AG20443 (cell line): Measurements from ENCODE around the gene RAD51B.
"Not testable (repeated sequence)": the region's sequence is repeated elsewhere in the genome, so short reads cannot be mapped to it uniquely, and the experiment has no call there.

Experiments
- DNase-seq: peaks from one replicate; pipeline ENCODE4 v3.0.0; 2012; ENCODE audit warnings: low spot score, mixed read lengths

Gene RAD51B

DNA sequence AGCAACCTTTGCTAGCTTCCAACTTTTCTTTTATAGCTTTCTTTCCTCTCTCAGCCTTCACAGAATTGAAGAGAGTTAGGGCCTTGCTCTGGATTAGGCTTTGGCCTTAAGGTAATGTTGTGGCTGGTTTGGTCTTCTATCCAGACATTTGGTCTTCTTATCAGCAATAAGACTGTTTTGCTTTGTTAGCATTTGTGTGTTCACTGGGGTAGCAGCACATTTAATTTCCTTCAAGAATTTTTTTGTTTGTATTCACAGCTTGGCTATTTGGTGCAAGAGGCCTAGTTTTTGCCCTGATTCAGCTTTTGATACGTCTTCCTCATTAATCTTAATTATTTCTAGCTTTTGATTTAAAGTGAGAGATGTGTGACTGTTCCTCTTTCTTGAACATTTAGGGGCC is 130.8 kb downstream of the RAD51B start:
- DNase-seq: no peak

DNA sequence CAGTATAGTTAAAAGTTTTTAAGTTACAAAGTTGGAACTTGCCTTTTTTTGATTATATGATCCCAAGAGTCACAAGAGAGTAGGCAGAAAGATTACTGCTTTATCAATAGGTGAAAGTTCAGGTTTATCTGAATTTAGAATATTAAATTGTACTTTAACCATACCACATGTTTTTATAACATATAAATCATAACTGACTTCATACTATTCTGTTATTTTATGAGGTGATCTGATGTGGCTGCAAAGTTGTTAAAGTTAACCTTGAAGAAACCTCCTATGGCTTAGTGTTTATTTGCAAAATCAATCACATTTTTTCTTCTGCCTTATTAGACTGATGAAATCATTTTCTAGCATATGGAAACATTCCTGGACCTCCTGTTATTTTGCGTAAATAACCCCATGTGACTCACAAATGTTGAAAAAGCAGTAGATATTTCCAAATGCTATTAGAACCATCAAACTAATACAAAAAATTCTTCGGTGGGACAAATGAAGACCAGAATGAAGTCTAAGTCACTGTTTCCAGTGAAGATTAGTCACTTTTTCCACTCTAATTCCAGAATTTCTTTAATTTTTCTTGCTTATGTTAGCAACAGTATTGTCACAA is 132.1 kb downstream of the RAD51B start:
- peak; percentile 16 for DNase-seq

DNA sequence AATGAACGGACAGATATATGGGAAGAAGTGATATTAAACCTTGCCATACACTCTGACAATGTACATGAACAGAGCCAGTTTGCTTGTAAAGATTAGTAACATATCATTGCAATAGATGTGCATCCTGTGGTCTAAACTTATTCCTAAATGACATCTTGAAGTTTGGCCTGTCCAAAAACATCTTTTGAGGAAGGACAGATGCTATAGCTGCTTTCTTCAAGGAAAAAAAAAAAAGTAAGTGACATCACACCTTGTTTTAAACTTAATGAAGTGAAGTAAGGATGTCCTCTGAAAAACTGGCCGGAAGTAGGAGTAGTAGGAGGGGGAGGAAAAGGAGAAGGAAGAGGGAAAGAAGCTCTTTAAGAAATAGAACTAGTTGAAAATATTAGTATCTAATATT is 132.8 kb downstream of the RAD51B start:
- DNase-seq: no peak

DNA sequence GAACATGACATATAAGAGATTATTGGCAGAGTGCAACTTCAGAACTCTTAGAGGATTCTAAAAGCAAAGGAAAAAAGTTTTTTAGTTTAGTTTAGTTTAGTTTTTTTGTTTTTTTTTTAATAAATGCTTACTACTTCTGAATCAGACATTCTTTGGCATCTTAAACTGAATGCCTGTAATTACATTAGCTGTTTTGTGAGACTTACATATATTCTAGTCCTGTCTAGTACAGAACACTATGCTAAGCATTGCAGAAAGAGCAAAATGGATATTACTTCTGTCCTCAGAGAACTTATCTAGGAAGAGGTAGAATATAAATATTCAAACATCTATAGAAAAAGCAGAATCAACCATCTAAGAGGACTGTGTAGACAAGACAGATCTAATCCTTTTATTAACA is 133.2 kb downstream of the RAD51B start:
- DNase-seq: no peak

- DNase-seq: no peak
Measured at GRCh38 chr14:67955261-67955660, 135.7 kb downstream of the RAD51B start.

GRCh38 chr14:67957946-67958345 is 138.4 kb downstream of the RAD51B start:
- DNase-seq: no peak

DNA sequence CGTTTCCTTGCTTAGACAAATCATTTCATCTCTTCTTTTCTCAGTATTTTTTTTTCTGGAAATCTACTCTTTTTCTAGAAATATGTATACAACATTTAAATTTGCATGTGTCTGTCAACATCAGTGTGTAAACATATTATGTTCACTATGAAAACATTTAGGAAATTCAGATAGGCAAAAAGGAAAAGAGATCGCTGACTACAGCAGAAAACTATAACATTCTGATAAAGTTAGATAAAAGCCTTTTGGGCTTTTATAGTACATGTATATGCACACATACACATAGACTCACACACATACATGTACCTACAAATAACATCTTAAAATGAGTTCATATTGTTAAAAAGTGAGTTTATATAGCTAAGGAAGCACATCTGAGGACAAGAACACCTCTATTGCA is 142.1 kb downstream of the RAD51B start:
- no peak for DNase-seq

DNA sequence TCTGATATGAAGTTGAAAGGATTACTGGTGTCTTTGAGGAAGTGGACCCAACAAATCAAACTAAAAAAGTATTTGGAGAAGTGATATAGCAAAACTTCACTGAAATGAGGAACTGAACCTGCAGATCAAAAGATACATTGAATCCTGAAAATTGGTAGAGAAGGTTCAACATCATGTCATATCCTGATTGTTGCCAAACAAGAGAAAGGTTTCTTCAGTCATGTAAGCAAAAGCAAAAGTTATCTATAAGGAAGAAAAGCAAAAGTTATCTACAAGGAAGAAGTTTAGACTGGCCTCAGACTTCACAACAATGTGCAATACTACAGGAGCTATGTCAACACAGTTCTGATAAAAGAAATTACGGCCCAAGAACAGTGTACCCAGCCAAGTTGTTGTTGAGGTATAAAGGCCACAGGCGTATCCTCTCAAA is 142.7 kb downstream of the RAD51B start:
- no peak for DNase-seq

- DNase-seq: no peak
Measured at GRCh38 chr14:67963545-67963944, 144.0 kb downstream of the RAD51B start.

DNA sequence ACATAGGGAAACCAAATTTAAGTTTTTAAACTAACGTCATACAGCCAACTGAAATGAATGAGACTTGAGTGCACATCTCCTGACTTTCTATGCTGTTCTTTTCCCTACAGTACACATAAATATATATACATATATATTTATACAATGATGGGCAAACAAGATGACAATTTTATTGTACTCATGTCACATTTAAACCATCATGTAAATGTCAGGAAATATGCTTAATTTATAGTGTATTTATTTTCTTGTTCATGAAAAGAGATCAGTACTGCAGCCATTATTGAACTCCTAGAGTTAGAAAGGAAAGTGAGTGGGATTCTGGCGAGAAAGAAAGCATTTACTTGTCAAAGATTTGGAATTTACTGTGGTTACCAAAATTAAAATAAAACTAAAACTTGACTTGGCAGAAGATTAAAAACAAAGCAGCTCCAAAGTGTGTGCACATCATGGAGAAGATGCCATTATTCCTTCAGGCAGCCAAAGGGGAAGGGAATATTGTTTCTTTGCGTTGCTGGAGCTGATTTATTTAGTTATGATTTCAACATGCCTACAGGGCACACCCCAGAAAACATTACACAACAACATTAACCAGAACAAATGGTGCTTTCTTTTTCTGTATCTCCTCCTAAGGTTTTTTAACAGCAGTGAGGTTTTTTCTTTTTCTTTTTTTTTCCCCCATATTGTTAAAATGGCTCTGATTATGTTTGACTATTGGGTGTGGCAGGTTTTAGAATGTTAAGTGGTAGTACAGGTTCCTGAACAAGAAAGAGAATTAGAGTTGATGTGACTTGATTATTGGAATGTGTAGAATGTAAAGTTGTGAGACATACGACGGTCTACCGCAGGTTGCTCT is 144.6 kb downstream of the RAD51B start:
- DNase-seq: peak; percentile 55

DNA sequence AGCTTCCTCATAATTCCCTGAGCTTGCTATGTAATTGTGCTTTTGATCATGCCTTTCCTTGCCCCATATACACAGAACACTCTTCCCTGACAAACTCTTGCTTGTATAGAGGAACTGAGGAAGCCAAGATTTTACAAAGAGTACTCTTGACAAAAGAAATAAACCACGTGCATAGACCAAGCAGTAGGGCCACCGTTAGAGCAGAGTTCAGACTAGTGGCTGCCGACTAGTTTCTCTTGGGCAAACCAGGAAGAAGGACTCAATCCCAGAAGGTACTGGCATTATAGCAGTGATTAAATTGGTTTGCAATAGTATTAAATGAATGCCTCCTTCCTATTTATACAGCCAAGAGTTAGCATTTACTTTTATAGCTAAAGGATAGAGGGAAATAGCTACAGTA is 146.1 kb downstream of the RAD51B start:
- no peak for DNase-seq

- DNase-seq: no peak
Measured at GRCh38 chr14:67967206-67967605, 147.6 kb downstream of the RAD51B start.

GRCh38 chr14:67967970-67968369 is 148.4 kb downstream of the RAD51B start:
- not testable (repeated sequence) for DNase-seq

GRCh38 chr14:67970923-67971322 is 151.3 kb downstream of the RAD51B start:
- DNase-seq: no peak

DNA sequence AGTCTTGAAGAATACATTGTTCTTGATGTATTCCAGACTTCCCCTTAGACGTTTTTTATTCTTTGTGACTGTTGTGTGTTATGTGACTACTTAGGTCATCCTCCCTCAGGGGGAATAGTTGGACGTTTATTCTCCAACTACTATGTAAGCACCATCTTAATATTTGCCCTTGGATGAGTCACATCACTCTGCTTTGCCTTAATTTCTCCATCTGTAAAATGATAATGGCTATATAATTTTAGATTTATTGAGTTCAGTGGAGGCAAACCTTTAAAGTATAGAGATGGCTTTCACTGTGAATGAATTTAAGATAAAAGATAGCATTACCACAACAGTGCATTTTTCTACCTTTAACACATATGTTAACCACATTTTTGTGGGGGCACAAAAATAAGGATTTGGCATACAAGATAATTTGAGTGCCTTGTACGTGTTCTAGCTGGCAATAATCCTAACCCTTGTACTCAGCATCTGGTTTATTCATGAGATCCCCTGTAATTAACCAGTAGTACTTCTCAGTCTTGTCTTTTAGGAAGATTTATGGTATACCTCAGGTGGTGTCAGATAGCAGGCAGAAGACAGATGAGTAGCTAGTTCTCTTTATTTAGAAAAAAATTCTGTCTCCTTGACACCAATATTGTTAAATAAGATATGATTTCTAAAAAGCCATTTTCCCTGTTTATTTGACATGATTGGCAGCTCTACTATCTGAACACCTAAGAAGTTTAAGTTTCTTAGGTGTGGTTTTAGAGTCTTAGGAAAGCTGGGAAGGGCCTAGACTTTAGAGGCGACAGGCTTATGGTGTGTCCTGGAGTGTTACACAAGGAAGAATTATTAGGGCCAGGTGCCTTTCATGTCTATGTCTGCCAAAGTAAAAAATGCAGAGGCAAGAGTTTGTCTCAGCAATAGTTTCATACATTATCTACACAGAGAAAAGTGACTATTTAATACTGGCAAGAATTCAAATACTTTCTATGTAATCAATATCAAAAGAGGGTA is 152.3 kb downstream of the RAD51B start:
- DNase-seq: no peak

- DNase-seq: no peak
Measured at GRCh38 chr14:67973436-67973835, 153.9 kb downstream of the RAD51B start.

DNA sequence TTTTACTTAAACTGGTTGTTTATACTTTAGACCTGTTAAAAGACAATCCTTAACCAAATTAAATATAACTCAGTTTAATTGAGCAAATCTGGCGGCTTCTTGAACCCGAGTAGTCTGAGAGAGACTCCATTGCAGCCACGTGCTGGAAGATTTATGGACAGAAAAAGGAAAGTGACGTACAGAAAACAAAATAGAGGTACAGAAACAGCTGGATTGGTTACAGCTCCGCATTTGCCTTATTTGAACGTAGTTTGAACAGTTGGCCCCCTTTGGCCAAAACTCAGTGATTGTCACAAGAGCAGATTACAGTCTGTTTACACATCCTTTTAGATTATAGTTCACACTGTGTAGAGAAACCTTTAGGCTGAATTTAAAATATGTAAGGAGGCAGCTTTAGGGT is 155.9 kb downstream of the RAD51B start:
- DNase-seq: no peak

- DNase-seq: no peak
Measured at GRCh38 chr14:67977434-67978034, 158.0 kb downstream of the RAD51B start.

DNA sequence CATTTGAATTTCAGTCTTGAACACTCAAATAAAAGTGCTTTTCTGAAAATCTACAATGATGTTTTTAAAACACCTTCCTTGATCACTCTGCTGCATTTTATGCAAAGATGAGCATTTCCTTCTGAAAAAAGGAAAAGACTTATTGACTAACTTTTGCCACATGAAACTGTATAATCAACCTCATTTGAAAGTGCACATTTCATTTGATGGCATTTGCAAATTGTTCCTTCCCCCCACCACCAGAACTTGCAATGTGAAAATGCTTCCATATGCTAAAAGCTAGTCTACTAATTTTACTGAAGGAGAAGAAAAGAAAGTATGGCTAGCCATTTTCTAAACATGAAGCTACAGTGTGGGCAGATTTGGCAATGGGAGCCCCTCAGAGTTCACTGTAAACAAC is 159.2 kb downstream of the RAD51B start:
- no peak for DNase-seq

- DNase-seq: no peak
Measured at GRCh38 chr14:67982711-67983608, 163.4 kb downstream of the RAD51B start.

DNA sequence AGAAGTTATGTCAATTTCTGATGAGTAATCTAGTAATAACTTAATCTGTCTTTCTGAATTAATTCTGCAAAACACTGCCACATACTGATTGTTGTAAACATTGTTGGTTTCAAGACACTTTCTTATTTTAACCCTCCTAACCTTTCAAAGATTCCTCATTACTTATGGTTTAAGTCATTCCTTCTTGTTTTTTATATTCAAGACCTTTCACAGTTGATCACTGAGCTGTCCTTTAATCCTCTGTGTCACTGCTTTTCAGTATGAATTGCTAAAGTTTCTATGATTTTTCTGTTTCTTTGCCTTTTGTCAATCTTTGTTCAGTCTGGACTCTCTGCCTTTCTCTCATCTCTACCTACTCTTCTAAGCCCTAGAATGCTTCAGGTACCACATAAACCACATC is 164.7 kb downstream of the RAD51B start:
- no peak for DNase-seq
